Osteocyte (in vitro differentiated cells): ENCODE data around the gene SETDB2. TPM values are rescaled to one million over a fixed set of nuclear protein-coding genes. Genes with fewer than 3 reads are reported as not detected.

Experiments
- DNase-seq: peaks from one replicate; pipeline ENCODE4 v3.0.0; 2021; ENCODE audit warnings: mixed read lengths; ENCODE audit not compliant: unreplicated experiment; ENCODE audit errors: extremely low spot score
- H3K27ac Mint-ChIP-seq: one replicate; pipeline ENCODE4 v1.8.0; 2021; ENCODE audit warnings: mild to moderate bottlenecking, mixed read lengths; ENCODE audit not compliant: unreplicated experiment
- H3K27me3 Mint-ChIP-seq: one replicate; pipeline ENCODE4 v1.8.0; 2021; ENCODE audit warnings: mixed read lengths; ENCODE audit not compliant: unreplicated experiment
- H3K36me3 Mint-ChIP-seq: one replicate; pipeline ENCODE4 v1.8.0; 2021; ENCODE audit warnings: mixed read lengths; ENCODE audit not compliant: unreplicated experiment
- H3K4me1 Mint-ChIP-seq: one replicate; pipeline ENCODE4 v1.8.0; 2021; ENCODE audit warnings: mixed read lengths; ENCODE audit not compliant: unreplicated experiment
- H3K4me3 Mint-ChIP-seq: one replicate; pipeline ENCODE4 v1.8.0; 2021; ENCODE audit warnings: mild to moderate bottlenecking, moderate library complexity, mixed read lengths; ENCODE audit not compliant: unreplicated experiment
- H3K9me3 Mint-ChIP-seq: one replicate; pipeline ENCODE4 v1.8.0; 2021; ENCODE audit warnings: mixed read lengths; ENCODE audit not compliant: unreplicated experiment
- CTCF ChIP-seq: fragments of 200-600 bp; sonication (generic); IDR thresholded peaks from 2 replicates; pipeline ENCODE4 v1.5.0; 2021; ENCODE audit warnings: antibody characterized with exemption, mild to moderate bottlenecking, moderate library complexity
- total RNA-seq: library from RNA; stranded (reverse); gene quantifications from 2 replicates; pipeline ENCODE4 v1.2.1, GENCODE V29; 2021

Gene SETDB2
- total RNA-seq, 1 donor from 2014 or later = 9.4 TPM

- Mint-ChIP-seq H3K27me3 (no peaks in the 10 kb centered on the region), H3K4me3 (no peak overlapping the region), H3K36me3 (peaks cover 14% of the 10 kb centered on the region), H3K4me1 (peaks cover 14% of the 10 kb centered on the region), H3K27ac (no peak overlapping the region), H3K9me3 (no peaks in the 10 kb centered on the region)
- TF ChIP-seq CTCF = no peak
- DNase-seq = no peak
These were observed 10.4 kb downstream of the SETDB2 start for GRCh38 chr13:49454388-49455006.

DNA sequence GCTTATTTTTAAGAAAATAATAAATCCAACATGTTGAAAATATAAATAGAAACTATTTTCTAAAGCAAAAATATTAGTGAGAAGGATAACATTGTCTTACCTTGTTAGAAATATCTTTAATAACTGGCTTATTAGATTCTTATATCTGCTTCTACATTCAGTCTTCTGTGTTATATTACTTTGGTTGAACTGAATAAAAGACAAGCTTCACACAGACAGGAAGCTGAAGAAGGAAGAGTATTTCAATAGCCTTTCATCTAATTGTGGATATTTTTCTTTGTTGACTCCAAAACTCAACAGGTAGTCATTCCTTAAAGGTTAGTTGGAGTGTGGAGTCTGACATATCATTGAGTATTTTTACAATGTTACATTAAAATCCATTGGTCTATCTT, 10.9 kb downstream of the SETDB2 start:
- Mint-ChIP-seq H3K36me3 (peaks cover 10% of the 10 kb centered on the region), H3K27ac (no peak overlapping the region), H3K9me3 (no peaks in the 10 kb centered on the region), H3K27me3 (no peaks in the 10 kb centered on the region), H3K4me3 (no peak overlapping the region), H3K4me1 (peaks cover 14% of the 10 kb centered on the region)
- TF ChIP-seq CTCF = no peak
- DNase-seq = no peak

- no peak for TF ChIP-seq CTCF
- no peak for DNase-seq
These were observed 12.1 kb downstream of the SETDB2 start for GRCh38 chr13:49456156-49456555.

DNA sequence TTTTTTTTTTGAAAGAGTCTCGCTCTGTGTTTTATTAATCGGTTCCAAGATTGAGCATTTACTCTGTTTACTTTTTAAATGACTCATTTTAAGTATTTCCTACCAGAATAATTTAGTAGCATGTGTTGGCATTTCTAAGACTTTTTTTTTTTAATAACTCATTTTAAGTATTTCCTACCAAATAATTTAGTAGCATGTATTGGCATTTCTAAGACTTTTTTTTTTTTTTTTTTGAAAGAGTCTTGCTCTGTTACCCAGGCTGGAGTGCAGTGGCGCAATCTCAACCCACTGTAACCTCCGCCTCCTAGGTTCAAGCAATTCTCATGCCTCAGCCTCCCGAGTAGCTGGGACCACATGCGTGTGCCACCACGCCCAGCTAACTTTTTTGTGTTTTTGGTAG, 13.1 kb downstream of the SETDB2 start:
- H3K27ac Mint-ChIP-seq = no peak overlapping the region
- H3K27me3 Mint-ChIP-seq = no peaks in the 10 kb centered on the region
- TF ChIP-seq CTCF = no peak
- H3K4me3 Mint-ChIP-seq = no peak overlapping the region
- no peaks in the 10 kb centered on the region for H3K9me3 Mint-ChIP-seq
- peaks cover 14% of the 10 kb centered on the region for H3K4me1 Mint-ChIP-seq
- DNase-seq = no peak
- H3K36me3 Mint-ChIP-seq = peaks cover 20% of the 10 kb centered on the region

More at GRCh38 chr13:49456156-49456555, 12.1 kb downstream of the SETDB2 start:
- H3K27ac Mint-ChIP-seq = no peak overlapping the region
- no peaks in the 10 kb centered on the region for H3K27me3 Mint-ChIP-seq
- H3K9me3 Mint-ChIP-seq = no peaks in the 10 kb centered on the region
- H3K4me1 Mint-ChIP-seq = peaks cover 14% of the 10 kb centered on the region
- peaks cover 15% of the 10 kb centered on the region for H3K36me3 Mint-ChIP-seq
- H3K4me3 Mint-ChIP-seq = no peak overlapping the region

GRCh38 chr13:49459580-49459979, 15.5 kb downstream of the SETDB2 start:
- Mint-ChIP-seq H3K9me3 (no peaks in the 10 kb centered on the region), H3K4me1 (peaks cover 11% of the 10 kb centered on the region), H3K27me3 (no peaks in the 10 kb centered on the region), H3K4me3 (no peak overlapping the region), H3K27ac (no peak overlapping the region), H3K36me3 (peaks cover 38% of the 10 kb centered on the region)
- no peak for TF ChIP-seq CTCF
- DNase-seq = no peak
